H1 (cell line): ENCODE measurements around the gene TFCP2. TPM values are rescaled to one million over a fixed set of nuclear protein-coding genes. Genes with fewer than 3 reads are reported as not detected.

ENCODE experiments used
- CTCF ChIA-PET: fragments of 300-600 bp; sonication (Branson Sonifier 250); formaldehyde crosslinking; loops from one replicate; lab custom pipeline; 2021; ENCODE audit not compliant: partially characterized antibody; lab: Charles Lee
- POLR2A ChIA-PET: fragments of 300-600 bp; sonication (Branson Sonifier 250); formaldehyde crosslinking; loops from one replicate; lab custom pipeline; 2021; ENCODE audit warnings: inconsistent platforms; ENCODE audit not compliant: partially characterized antibody; lab: Charles Lee
- DNase-seq, 2 experiments: peaks; one replicate each; pipeline versions ENCODE4 v3.0.0 to v3.0.0-alpha.2; 2010 to 2022; ENCODE audit warnings: low spot score in 2 of 2, low read depth in 1 of 2, mixed read lengths in 1 of 2
- FAIRE-seq: peaks from 2 replicates; lab custom pipeline; 2011; peaks lifted over from hg19 to GRCh38; lab: Jason Lieb, UNC
- H2AFZ ChIP-seq: 2 replicates; pipeline ENCODE4 v1.8.1; 2012; ENCODE audit warnings: low read length, inconsistent platforms
- H2AK5ac ChIP-seq: 2 replicates; pipeline ENCODE4 v1.6.1; 2013; ENCODE audit warnings: low read depth, low read length
- H2BK120ac ChIP-seq: replicated peaks from 2 replicates; pipeline ENCODE3; 2013; ENCODE audit warnings: low read depth, low read length, inconsistent platforms
- H2BK12ac ChIP-seq: 2 replicates; pipeline ENCODE4 v1.6.1; 2013; ENCODE audit warnings: low read depth, low read length
- H2BK15ac ChIP-seq: 2 replicates; pipeline ENCODE4 v1.6.1; 2013; ENCODE audit warnings: low read length
- H2BK20ac ChIP-seq: 2 replicates; pipeline ENCODE4 v1.6.1; 2013; ENCODE audit warnings: low read length
- H2BK5ac ChIP-seq: 2 replicates; pipeline ENCODE4 v1.6.1; 2013; ENCODE audit warnings: low read depth, low read length
- H3K14ac ChIP-seq: 2 replicates; pipeline ENCODE4 v1.6.1; 2013; ENCODE audit warnings: inconsistent platforms; ENCODE audit not compliant: insufficient read length
- H3K18ac ChIP-seq: 2 replicates; pipeline ENCODE4 v1.6.1; 2013; ENCODE audit warnings: low read length; ENCODE audit errors: extremely low read depth
- H3K23ac ChIP-seq: 2 replicates; pipeline ENCODE4 v1.6.1; 2013; ENCODE audit warnings: inconsistent platforms; ENCODE audit not compliant: insufficient read length
- H3K23me2 ChIP-seq: 2 replicates; pipeline ENCODE4 v1.6.1; 2013; ENCODE audit warnings: low read depth, low read length
- H3K27ac ChIP-seq: 2 replicates; pipeline ENCODE4 v1.6.1; 2011; ENCODE audit warnings: low read depth, low read length, inconsistent platforms
- H3K27me3 ChIP-seq, 4 experiments: replicated peaks in 1 of 4; 1 replicate in 1 of 4; 2 replicates in 3 of 4; pipeline versions ENCODE4 v1.6.1 to v1.8.1; 2011 to 2013; ENCODE audit warnings: low read length in 3 of 4, mild to moderate bottlenecking in 3 of 4, inconsistent platforms in 2 of 4, mixed read lengths in 2 of 4, moderate library complexity in 1 of 4; ENCODE audit not compliant: control insufficient read depth in 3 of 4, insufficient read depth in 3 of 4; ENCODE audit errors: extremely low read depth in 1 of 4
- H3K36me3 ChIP-seq, 4 experiments: 2 replicates each; pipeline versions ENCODE4 v1.6.1 to v1.8.1; 2011 to 2013; ENCODE audit warnings: mild to moderate bottlenecking in 4 of 4, low read length in 3 of 4, moderate library complexity in 2 of 4, control low read depth in 1 of 4, inconsistent platforms in 1 of 4; ENCODE audit not compliant: insufficient read depth in 4 of 4, control insufficient read depth in 2 of 4
- H3K4ac ChIP-seq: replicated peaks from 2 replicates; pipeline ENCODE3; 2013; ENCODE audit warnings: low read length, low read depth, mixed read lengths, inconsistent platforms; ENCODE audit not compliant: insufficient read length
- H3K4me1 ChIP-seq, 4 experiments: replicated peaks in 1 of 4; 1 replicate in 1 of 4; 2 replicates in 3 of 4; pipeline versions ENCODE4 v1.6.1 to v1.8.1; 2011 to 2013; ENCODE audit warnings: low read length in 3 of 4, inconsistent platforms in 2 of 4, mixed read lengths in 1 of 4; ENCODE audit not compliant: insufficient read depth in 4 of 4, control insufficient read depth in 3 of 4
- H3K4me2 ChIP-seq, 2 experiments: 2 replicates each; pipeline versions ENCODE4 v1.6.1 to v1.8.1; 2011 to 2013; ENCODE audit warnings: low read depth in 2 of 2, low read length in 2 of 2, control low read depth in 1 of 2, inconsistent platforms in 1 of 2, mild to moderate bottlenecking in 1 of 2; ENCODE audit not compliant: insufficient read depth in 1 of 2
- H3K4me3 ChIP-seq, 4 experiments: fragments of 200-600, 300-600 bp in 1 of 4; sonication (generic), shearing (Covaris generic), sonication (Bioruptor Twin) in 1 of 4; 2 replicates each; pipeline versions ENCODE4 v1.5.1 to v1.8.1; 2011 to 2016; ENCODE audit warnings: low read length in 4 of 4, low read depth in 3 of 4, control low read depth in 2 of 4, inconsistent platforms in 2 of 4, mild to moderate bottlenecking in 2 of 4, mixed read lengths in 1 of 4, moderate library complexity in 1 of 4; ENCODE audit not compliant: insufficient read depth in 2 of 4; ENCODE audit errors: extremely low read depth in 1 of 4
- H3K56ac ChIP-seq: replicated peaks from 2 replicates; pipeline ENCODE3; 2013; ENCODE audit warnings: low read depth, mild to moderate bottlenecking, mixed read lengths, low read length, inconsistent platforms; ENCODE audit not compliant: insufficient read length
- H3K79me1 ChIP-seq: 2 replicates; pipeline ENCODE4 v1.6.1; 2013; ENCODE audit warnings: low read depth, low read length, control low read depth
- H3K79me2 ChIP-seq, 2 experiments: 2 replicates each; pipeline versions ENCODE4 v1.6.1 to v1.8.1; 2012 to 2013; ENCODE audit warnings: low read length in 2 of 2, mild to moderate bottlenecking in 2 of 2, inconsistent platforms in 1 of 2; ENCODE audit not compliant: insufficient read depth in 2 of 2, control insufficient read depth in 1 of 2
- H3K9ac ChIP-seq, 4 experiments: replicated peaks in 1 of 4; 1 replicate in 1 of 4; 2 replicates in 3 of 4; pipeline versions ENCODE4 v1.6.1 to v1.8.1; 2011 to 2013; ENCODE audit warnings: low read depth in 3 of 4, low read length in 3 of 4, control low read depth in 2 of 4, mild to moderate bottlenecking in 2 of 4, moderate library complexity in 2 of 4, inconsistent platforms in 1 of 4; ENCODE audit errors: extremely low read depth in 1 of 4
- H3K9me3 ChIP-seq, 2 experiments: 2 replicates each; pipeline versions ENCODE4 v1.6.1 to v1.8.1; 2012 to 2013; ENCODE audit warnings: mild to moderate bottlenecking in 2 of 2, moderate library complexity in 2 of 2, control low read depth in 1 of 2, inconsistent platforms in 1 of 2, low read depth in 1 of 2, low read length in 1 of 2, mixed read lengths in 1 of 2; ENCODE audit not compliant: insufficient read depth in 2 of 2
- H4K20me1 ChIP-seq, 2 experiments: replicated peaks in 1 of 2; 2 replicates each; pipeline versions ENCODE3 to v1.8.1; 2011 to 2013; ENCODE audit warnings: inconsistent platforms in 2 of 2, low read length in 2 of 2, mild to moderate bottlenecking in 1 of 2; ENCODE audit not compliant: insufficient read depth in 2 of 2, control insufficient read depth in 1 of 2
- H4K5ac ChIP-seq: 2 replicates; pipeline ENCODE4 v1.6.1; 2013; ENCODE audit warnings: low read length, low read depth, mixed read lengths, inconsistent platforms; ENCODE audit not compliant: insufficient read length
- H4K8ac ChIP-seq: 2 replicates; pipeline ENCODE4 v1.8.0; 2013; ENCODE audit warnings: mild to moderate bottlenecking, moderate library complexity, low read length, inconsistent platforms; ENCODE audit not compliant: insufficient read depth; ENCODE audit errors: extremely low read depth
- H4K91ac ChIP-seq: replicated peaks from 2 replicates; pipeline ENCODE3; 2013; ENCODE audit warnings: low read length, mixed read lengths, inconsistent platforms; ENCODE audit not compliant: insufficient read length
- CEBPB ChIP-seq: IDR thresholded peaks from 2 replicates; pipeline ENCODE4 v1.6.1; 2012; ENCODE audit warnings: low read depth, low read length
- EP300 ChIP-seq, 2 experiments: IDR thresholded peaks; 1 replicate in 1 of 2; 2 replicates in 1 of 2; pipeline ENCODE4 v1.6.1; 2011 to 2012; ENCODE audit warnings: low read depth in 2 of 2, low read length in 2 of 2, mild to moderate bottlenecking in 2 of 2, borderline replicate concordance in 1 of 2, inconsistent platforms in 1 of 2, moderate library complexity in 1 of 2
- FOSL1 ChIP-seq: IDR thresholded peaks from 2 replicates; pipeline ENCODE4 v1.6.1; 2011; ENCODE audit warnings: mild to moderate bottlenecking, low read depth, low read length, moderate library complexity; ENCODE audit not compliant: insufficient read depth
- NANOG ChIP-seq: IDR thresholded peaks from 2 replicates; pipeline ENCODE4 v1.6.1; 2011; ENCODE audit warnings: low read length, low read depth, mild to moderate bottlenecking, inconsistent platforms; ENCODE audit not compliant: insufficient read depth, poor library complexity, severe bottlenecking
- NRF1 ChIP-seq: IDR thresholded peaks from 2 replicates; pipeline ENCODE4 v1.6.1; 2011; ENCODE audit warnings: mild to moderate bottlenecking, low read depth, low read length, improper control_type of control experiment
- RFX5 ChIP-seq: IDR thresholded peaks from 2 replicates; pipeline ENCODE4 v1.6.1; 2011; ENCODE audit warnings: low read depth, low read length, improper control_type of control experiment, borderline replicate concordance
- RXRA ChIP-seq: IDR thresholded peaks from 2 replicates; pipeline ENCODE4 v1.6.1; 2011; ENCODE audit warnings: low read depth, mild to moderate bottlenecking, low read length, moderate library complexity; ENCODE audit not compliant: insufficient read depth
- SIRT6 ChIP-seq: IDR thresholded peaks from one replicate; pipeline ENCODE4 v1.7.1; 2012; ENCODE audit warnings: low read length, inconsistent platforms
- SP4 ChIP-seq: IDR thresholded peaks from 2 replicates; pipeline ENCODE4 v1.6.1; 2012; ENCODE audit warnings: low read length, inconsistent platforms
- TAF1 ChIP-seq: IDR thresholded peaks from 2 replicates; pipeline ENCODE4 v1.6.1; 2011; ENCODE audit warnings: mild to moderate bottlenecking, low read depth, low read length
- USF2 ChIP-seq: IDR thresholded peaks from 2 replicates; pipeline ENCODE4 v1.6.1; 2011; ENCODE audit warnings: low read length, improper control_type of control experiment
- WGBS, 2 experiments: shearing (Covaris generic) in 1 of 2; methylation state at CpG; one replicate each; pipeline versions ENCODE4 v1.1.6 to v1.1.7; 2013 to 2015; ENCODE audit warnings: low lambda C conversion rate in 2 of 2, mixed read lengths in 2 of 2, inconsistent platforms in 1 of 2, low coverage in 1 of 2, missing lambda C conversion rate in 1 of 2; ENCODE audit not compliant: insufficient replicate concordance in 2 of 2, insufficient coverage in 1 of 2, insufficient read length in 1 of 2; ENCODE audit errors: extremely low coverage in 1 of 2, missing lambda C conversion rate in 1 of 2; 5-methylcytosine and 5-hydroxymethylcytosine counted together
- polyA plus RNA-seq, 7 experiments: library from polyadenylated mRNA; depleted of rRNA in 3 of 7; stranded (reverse) in 5 of 7; unstranded in 2 of 7; fragments of >200 nt in 5 of 7; fragments of 200-250 nt in 2 of 7; gene quantifications; 1 replicate in 5 of 7; 2 replicates in 1 of 7; 4 replicates in 1 of 7; pipeline versions ENCODE4 v1.2.1 to v1.2.3, GENCODE V29; 2011 to 2013; ENCODE audit warnings: missing spikeins in 2 of 7, mixed read lengths in 2 of 7
- total RNA-seq: library from RNA; stranded (reverse); fragmentation: NEBNext Ultra II Directional; extraction: Animal tissue kit (Norgen Biotek cat#: 25700); gene quantifications from 2 replicates; pipeline ENCODE4 v1.2.1, GENCODE V29; 2021

TFCP2 gene
- total and polyA plus RNA-seq, 2 of the 8 experiments (the other 6 are each of a cell fraction or from before 2014, with no cell fraction given), result 19.8 to 49.2 TPM

GRCh38 chr12:51048661-51049251 lies 124.2 kb downstream of the TFCP2 start:
- WGBS, 2 experiments, result 53% methylated on average over 14 of the region's 14 CpGs; no CpG with 5 or more reads in 1 of the 2 experiments
- Histone ChIP-seq H2BK20ac (no peak overlapping the region), H3K4me2 (peak overlapping the region; percentile 81 to 96), H2BK12ac (0 out of 2 replicates have a peak overlapping the region, but pooled peaks have one; percentile 39), H2BK5ac (peak overlapping the region; percentile 95), H4K20me1 (peaks cover 0 to 3% of the 10 kb centered on the region in 2 experiments), H2AFZ (peak overlapping the region; percentile 26; the same call in 1 of the 2 replicates), H3K27me3 (no peaks in the 10 kb centered on the region), H2AK5ac (no peak overlapping the region), H4K5ac (no peak overlapping the region), H3K4me1 (peaks cover 0 to 4% (median 1%) of the 10 kb centered on the region in 4 experiments; a peak in 3 of 7 replicates), H2BK120ac (no peak overlapping the region), H4K8ac (peak overlapping the region; percentile 26; the same call in 1 of the 2 replicates), H2BK15ac (0 out of 2 replicates have a peak overlapping the region, but pooled peaks have one; percentile 46), H3K23ac (no peak overlapping the region), H3K23me2 (peaks cover 7% of the 10 kb centered on the region), H3K9me3 (no peaks in the 10 kb centered on the region), H3K14ac (no peak overlapping the region), H3K4ac (no peak overlapping the region), H3K9ac (peak overlapping the region; percentile 48 to 73 (median 60)), H3K18ac (no peak overlapping the region; the same call in 1 of the 2 replicates), H3K56ac (no peak overlapping the region), H3K4me3 (peak overlapping the region; percentile 53 to 81 (median 78)), H3K79me1 (peaks cover 2% of the 10 kb centered on the region; the same call in 1 of the 2 replicates), H4K91ac (peak overlapping the region; percentile 41), H3K36me3 (peaks cover 2 to 12% (median 6%) of the 10 kb centered on the region in 4 experiments; a peak in 5 of 8 replicates), H3K27ac (0 out of 2 replicates have a peak overlapping the region, but pooled peaks have one; percentile 11), H3K79me2 (peaks cover 0 to 15% of the 10 kb centered on the region in 2 experiments; a peak in 1 of 4 replicates)
- FAIRE-seq, result no peak
- ChIA-PET POLR2A (interaction anchor here (0.7 to 2.4 kb wide), 6 partner anchors 8 to 189 kb away, joined by 3 to 10 read pairs (median 3); partner anchors contain the start of genes CSRNP2, DAZAP2 and SLC11A2), CTCF (interaction anchor here (0.6 to 1.1 kb wide), 9 partner anchors 18 to 1146 kb away, joined by 3 to 4 read pairs (median 3); no protein-coding TSS in a partner anchor)
- TF ChIP-seq SP4 (no peak), NRF1 (no peak), EP300 (IDR thresholded peaks at IDR 0.05; ENCODE audit: borderline replicate concordance in 1 of 2, low read depth in 2 of 2, low read length in 2 of 2) (no peak), FOSL1 (no peak), RFX5 (no peak), CEBPB (no peak), TAF1 (no peak), USF2 (no peak), RXRA (no peak), NANOG (no peak), SIRT6 (no peak)
- no peak for DNase-seq
